Measurements from ENCODE around the gene NEK9. TPM values are rescaled to one million over a fixed set of nuclear protein-coding genes. Genes with fewer than 3 reads are reported as not detected.

Gene NEK9
- total and polyA plus RNA-seq, 9 of the 15 experiments (the other 6 are each of a cell fraction or from before 2014, with no cell fraction given) = 2.8 to 39.6 (median 19.8) TPM

- in situ Hi-C loops (cut with MboI) (no loop called here), intact Hi-C loops (cut with micrococcal nuclease) (no loop called here)
- H3K4me2 ChIP-seq (ENCODE audit: insufficient read depth, low read length) = no peak overlapping the region
- ChIA-PET CTCF (ENCODE audit: low intra/inter-chr PET ratio) (no interaction called here), POLR2A (interaction anchor here (0.6 to 1.1 kb wide), 2 partner anchors 8 to 154 kb away, joined by 3 read pairs; no protein-coding TSS in a partner anchor)
- H3K27ac ChIP-seq (ENCODE audit: extremely low read depth, low read depth, low read length) = no peak overlapping the region
- H3K9me3 ChIP-seq (replicated peaks; ENCODE audit: control insufficient read depth, insufficient read depth, low read depth, low read length) = no peaks in the 10 kb centered on the region
- no peak for FAIRE-seq
- no peak for DNase-seq (ENCODE audit: extremely low read depth in 1 of 4, low spot score in 3 of 4)
- 73% methylated on average over 2 of the region's 3 CpGs for WGBS (ENCODE audit: insufficient coverage, low coverage, missing lambda C conversion rate)
- ATAC-seq = no peak
- no peak overlapping the region for H3K4me3 ChIP-seq
- H3K36me3 ChIP-seq (ENCODE audit: control insufficient read depth, insufficient read depth, low read length) = peaks cover 34% of the 10 kb centered on the region
- TF ChIP-seq ZNF12 (CRISPR knock-in tag; IDR thresholded peaks at IDR 0.05) (no peak), KHSRP (IDR thresholded peaks at IDR 0.05) (no peak), COPS2 (conservative IDR thresholded peaks at IDR 0.05) (no peak), E2F4 (CRISPR knock-in tag; IDR thresholded peaks at IDR 0.05; ENCODE audit: low read depth) (no peak), TFE3 (CRISPR knock-in tag; IDR thresholded peaks at IDR 0.05) (no peak), SP2 (IDR thresholded peaks at IDR 0.05; ENCODE audit: extremely low read depth, low read depth, low read length, poor library complexity, severe bottlenecking) (no peak), TAF15 (IDR thresholded peaks at IDR 0.05; ENCODE audit: low read depth, low read length) (no peak)
- H2AFZ ChIP-seq (ENCODE audit: low read depth, low read length) = no peak overlapping the region
- no TSS peak for BruUV-seq (replicated peaks)
- H3K27me3 ChIP-seq (ENCODE audit: control insufficient read depth in 2 of 2, insufficient read depth in 2 of 2, low read length in 2 of 2) = no peaks in the 10 kb centered on the region
- H4K20me1 ChIP-seq (replicated peaks; ENCODE audit: control insufficient read depth, insufficient read depth, low read length) = no peaks in the 10 kb centered on the region
- no peak overlapping the region for H3K9ac ChIP-seq (ENCODE audit: insufficient read depth in 1 of 2, low read depth in 2 of 2, low read length in 2 of 2)
- H3K9me1 ChIP-seq (ENCODE audit: control insufficient read depth, insufficient read depth, low read length) = no peaks in the 10 kb centered on the region
- H3K4me1 ChIP-seq (replicated peaks in 1 of 2; ENCODE audit: control insufficient read depth in 2 of 2, insufficient read depth in 2 of 2, low read length in 2 of 2) = no peaks in the 10 kb centered on the region
- H3K79me2 ChIP-seq (ENCODE audit: control insufficient read depth, insufficient read depth, low read length) = no peaks in the 10 kb centered on the region
Observed at GRCh38 chr14:75094896-75095295, 32.0 kb downstream of the NEK9 start.
